Activated naive CD8-positive, alpha-beta T cell treated with anti-CD3 and anti-CD28 coated beads, Interleukin-2, amount 50 U/mL, for 24 hours (primary cell): ENCODE results near the gene DDI2.
"Not testable (repeated sequence)": the region's sequence is repeated elsewhere in the genome, so short reads cannot be mapped to it uniquely, and the experiment has no call there.

Experiments used
- ATAC-seq: fragments of 150-1000 bp; cut with Tn5 transposase; one replicate; pipeline ENCODE4 v1.10.0; 2021
- DNase-seq: peaks from one replicate; pipeline ENCODE4 v3.0.0; 2021
- H3K27ac Mint-ChIP-seq: one replicate; pipeline ENCODE4 v1.8.0; 2021; ENCODE audit warnings: mild to moderate bottlenecking, mixed read lengths
- H3K27me3 Mint-ChIP-seq: one replicate; pipeline ENCODE4 v1.8.0; 2021; ENCODE audit warnings: mixed read lengths
- H3K36me3 Mint-ChIP-seq: one replicate; pipeline ENCODE4 v1.8.0; 2021; ENCODE audit warnings: low read depth, mixed read lengths
- H3K4me1 Mint-ChIP-seq: one replicate; pipeline ENCODE4 v1.8.0; 2021; ENCODE audit warnings: mixed read lengths
- H3K4me3 Mint-ChIP-seq: one replicate; pipeline ENCODE4 v1.8.0; 2021; ENCODE audit warnings: mild to moderate bottlenecking, moderate library complexity, mixed read lengths
- H3K9me3 Mint-ChIP-seq: one replicate; pipeline ENCODE4 v1.8.0; 2021; ENCODE audit warnings: mixed read lengths

DDI2 gene

DNA sequence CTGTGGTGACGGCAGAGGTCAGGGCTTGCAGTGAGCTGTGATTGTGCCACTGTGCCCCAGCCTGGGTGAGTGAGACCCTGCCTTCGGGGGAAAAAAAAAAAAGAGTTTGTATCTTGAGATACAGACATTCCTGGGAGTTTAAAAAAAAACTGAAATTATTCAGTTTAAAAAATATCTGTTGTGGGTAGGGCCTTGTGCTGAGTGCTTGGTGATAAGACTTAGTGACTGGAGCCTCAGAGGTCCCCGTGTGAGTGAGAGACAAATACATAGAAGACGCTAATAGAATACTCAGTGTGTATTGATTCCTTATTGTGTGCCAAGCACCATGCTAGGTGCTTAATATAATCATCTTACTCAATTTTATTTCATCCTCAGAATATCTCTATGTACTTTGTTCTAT lies 22.7 kb downstream of the DDI2 start:
- Mint-ChIP-seq H3K27ac (no peak overlapping the region), H3K4me1 (no peaks in the 10 kb centered on the region), H3K9me3 (no peaks in the 10 kb centered on the region), H3K36me3 (peaks cover 70% of the 10 kb centered on the region), H3K4me3 (no peak overlapping the region), H3K27me3 (no peaks in the 10 kb centered on the region)
- ATAC-seq (no peak), DNase-seq (no peak)

- DNase-seq (no peak), ATAC-seq (no peak)
- peaks cover 71% of the 10 kb centered on the region for H3K36me3 Mint-ChIP-seq
- H3K27me3 Mint-ChIP-seq, result no peaks in the 10 kb centered on the region
- H3K4me3 Mint-ChIP-seq, result no peak overlapping the region
- no peak overlapping the region for H3K27ac Mint-ChIP-seq
- H3K4me1 Mint-ChIP-seq, result no peaks in the 10 kb centered on the region
- no peaks in the 10 kb centered on the region for H3K9me3 Mint-ChIP-seq
Measured at GRCh38 chr1:15640667-15641066, 23.4 kb downstream of the DDI2 start.

DNA sequence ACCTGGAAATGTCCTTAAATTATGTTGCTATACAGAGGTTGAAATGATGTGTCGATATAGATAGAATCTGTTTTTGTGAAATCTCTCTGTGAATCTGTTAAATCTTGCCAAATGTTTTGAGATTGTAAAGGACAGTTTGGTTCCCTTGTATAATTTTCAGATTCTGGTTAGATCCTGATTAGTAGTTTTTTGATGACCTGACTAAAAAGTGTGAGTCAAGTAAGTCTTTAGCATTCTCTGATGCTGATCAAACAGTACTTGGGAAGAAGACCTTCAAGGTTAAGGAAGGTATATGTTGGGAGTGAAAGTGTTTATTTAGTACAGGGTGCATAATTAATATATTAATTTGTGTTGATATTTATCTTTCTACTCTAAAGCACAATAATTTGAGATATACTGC lies 32.7 kb downstream of the DDI2 start:
- Mint-ChIP-seq H3K4me3 (no peak overlapping the region), H3K27me3 (no peaks in the 10 kb centered on the region), H3K4me1 (no peaks in the 10 kb centered on the region), H3K27ac (no peak overlapping the region), H3K9me3 (no peaks in the 10 kb centered on the region), H3K36me3 (peaks cover 63% of the 10 kb centered on the region)
- DNase-seq (no peak), ATAC-seq (no peak)

DNA sequence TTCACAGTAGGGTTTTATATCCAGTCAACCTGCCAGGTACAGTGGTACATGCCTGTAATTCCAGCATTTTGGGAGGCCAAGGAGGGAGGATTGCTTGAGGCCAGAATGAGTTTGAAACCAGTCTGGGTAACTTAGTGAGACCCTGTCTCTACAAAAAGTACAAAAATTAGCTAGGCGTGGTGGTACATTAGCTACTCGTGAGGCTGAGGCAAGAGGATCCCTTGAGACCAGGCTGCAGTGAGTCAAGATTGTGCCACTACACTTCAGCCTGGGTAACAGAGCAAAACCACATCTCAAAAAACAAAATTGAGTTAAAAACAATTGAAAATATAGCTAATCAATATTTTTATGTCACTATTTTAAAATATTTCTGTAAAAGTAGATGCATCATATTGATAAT lies 33.2 kb downstream of the DDI2 start:
- no peaks in the 10 kb centered on the region for H3K27me3 Mint-ChIP-seq
- H3K36me3 Mint-ChIP-seq, result peaks cover 61% of the 10 kb centered on the region
- H3K4me1 Mint-ChIP-seq, result no peaks in the 10 kb centered on the region
- no peak for ATAC-seq
- no peak overlapping the region for H3K27ac Mint-ChIP-seq
- no peak overlapping the region for H3K4me3 Mint-ChIP-seq
- no peak for DNase-seq
- H3K9me3 Mint-ChIP-seq, result no peaks in the 10 kb centered on the region

GRCh38 chr1:15652130-15652529 lies 34.9 kb downstream of the DDI2 start:
- not testable (repeated sequence) for H3K27ac Mint-ChIP-seq, H3K4me1 Mint-ChIP-seq, DNase-seq, H3K4me3 Mint-ChIP-seq, H3K9me3 Mint-ChIP-seq, ATAC-seq, H3K27me3 Mint-ChIP-seq
- peaks cover 62% of the 10 kb centered on the region for H3K36me3 Mint-ChIP-seq

- DNase-seq (no peak), ATAC-seq (no peak)
- Mint-ChIP-seq H3K4me1 (no peaks in the 10 kb centered on the region), H3K4me3 (no peak overlapping the region), H3K9me3 (no peaks in the 10 kb centered on the region), H3K27ac (no peak overlapping the region), H3K27me3 (no peaks in the 10 kb centered on the region), H3K36me3 (peaks cover 55% of the 10 kb centered on the region)
Measured at GRCh38 chr1:15654091-15654690, 36.9 kb downstream of the DDI2 start.

DNA sequence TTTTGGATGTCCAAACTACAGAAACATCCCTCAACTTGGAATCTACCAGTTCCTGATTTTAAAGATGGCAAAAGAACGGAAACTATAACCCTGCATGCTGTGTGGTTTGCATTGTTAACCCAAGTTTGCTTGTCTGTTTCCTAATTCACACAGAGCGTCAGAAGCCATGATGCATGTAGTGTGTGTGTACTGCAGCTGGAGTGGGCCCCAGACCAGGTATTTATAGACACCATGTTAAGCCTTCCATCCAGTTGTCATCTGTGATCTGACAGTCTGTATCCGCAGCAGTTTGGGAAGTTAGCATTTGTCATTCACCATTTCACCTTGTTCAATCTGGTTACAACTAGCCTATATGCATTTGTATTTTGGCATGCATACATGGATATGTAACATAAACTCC lies 39.2 kb downstream of the DDI2 start:
- Mint-ChIP-seq H3K4me3 (no peak overlapping the region), H3K9me3 (no peaks in the 10 kb centered on the region), H3K27ac (no peak overlapping the region), H3K27me3 (no peaks in the 10 kb centered on the region), H3K4me1 (no peaks in the 10 kb centered on the region), H3K36me3 (peaks cover 60% of the 10 kb centered on the region)
- ATAC-seq (no peak), DNase-seq (no peak)

GRCh38 chr1:15657021-15657420 lies 39.8 kb downstream of the DDI2 start:
- Mint-ChIP-seq H3K4me3 (no peak overlapping the region), H3K9me3 (no peaks in the 10 kb centered on the region), H3K4me1 (no peaks in the 10 kb centered on the region), H3K36me3 (peaks cover 59% of the 10 kb centered on the region), H3K27ac (no peak overlapping the region), H3K27me3 (no peaks in the 10 kb centered on the region)
- DNase-seq (no peak), ATAC-seq (no peak)

- no peak overlapping the region for H3K27ac Mint-ChIP-seq
- no peaks in the 10 kb centered on the region for H3K9me3 Mint-ChIP-seq
- no peak for DNase-seq
- H3K27me3 Mint-ChIP-seq, result no peaks in the 10 kb centered on the region
- H3K4me1 Mint-ChIP-seq, result no peaks in the 10 kb centered on the region
- ATAC-seq, result no peak
- peaks cover 56% of the 10 kb centered on the region for H3K36me3 Mint-ChIP-seq
- H3K4me3 Mint-ChIP-seq, result no peak overlapping the region
Measured at GRCh38 chr1:15660151-15660550, 42.9 kb downstream of the DDI2 start.

DNA sequence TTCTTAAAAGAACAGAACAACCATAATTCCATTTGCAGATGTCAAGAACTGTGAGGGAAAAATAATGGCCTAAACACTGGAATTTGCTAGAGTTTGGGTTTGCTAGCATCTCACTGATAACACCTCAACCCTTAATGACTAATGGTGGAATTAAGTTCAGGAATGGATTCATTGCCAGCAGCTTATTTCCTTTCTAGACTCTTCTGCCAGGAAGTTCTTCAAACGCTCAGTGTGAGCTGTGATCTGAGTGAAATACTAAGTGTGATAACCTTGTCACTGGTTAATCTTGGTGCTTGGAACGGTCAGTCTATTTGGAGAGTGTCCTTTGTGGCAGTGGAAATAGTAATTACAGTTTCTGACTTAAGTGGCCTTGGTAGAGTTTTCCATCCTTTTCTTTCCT lies 45.2 kb downstream of the DDI2 start:
- H3K4me1 Mint-ChIP-seq, result no peaks in the 10 kb centered on the region
- no peak overlapping the region for H3K27ac Mint-ChIP-seq
- no peaks in the 10 kb centered on the region for H3K27me3 Mint-ChIP-seq

GRCh38 chr1:15663925-15664324 lies 46.7 kb downstream of the DDI2 start:
- Mint-ChIP-seq H3K4me3 (no peak overlapping the region), H3K36me3 (peaks cover 41% of the 10 kb centered on the region)
- ATAC-seq, result no peak

More for the DNA sequence above, 45.2 kb downstream of the DDI2 start:
- H3K9me3 Mint-ChIP-seq, result no peaks in the 10 kb centered on the region
- DNase-seq, result no peak
- H3K4me3 Mint-ChIP-seq, result no peak overlapping the region
- peaks cover 45% of the 10 kb centered on the region for H3K36me3 Mint-ChIP-seq
- ATAC-seq, result no peak

DNA sequence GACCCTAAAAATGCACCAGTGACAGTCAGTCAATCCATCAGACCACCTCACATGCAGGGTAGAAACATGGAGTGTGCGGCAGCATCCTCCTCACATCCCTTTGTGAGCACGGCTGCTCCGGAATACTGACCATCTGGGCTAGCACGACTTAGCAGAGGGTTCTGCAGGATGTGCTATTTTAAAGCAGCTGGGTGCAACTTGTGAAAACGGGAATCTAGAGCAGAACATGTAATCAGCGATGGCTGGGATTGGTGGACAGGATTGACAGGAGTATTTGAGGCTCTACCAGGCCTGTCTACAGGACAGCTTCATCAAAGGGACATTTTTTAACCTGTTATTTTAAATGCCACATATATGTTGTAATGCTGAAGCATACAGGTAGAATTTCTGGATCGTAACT lies 50.1 kb downstream of the DDI2 start:
- no peaks in the 10 kb centered on the region for H3K4me1 Mint-ChIP-seq
- no peak overlapping the region for H3K27ac Mint-ChIP-seq
- H3K9me3 Mint-ChIP-seq, result no peaks in the 10 kb centered on the region
- DNase-seq (no peak), ATAC-seq (no peak)
- peaks cover 10% of the 10 kb centered on the region for H3K36me3 Mint-ChIP-seq
- no peaks in the 10 kb centered on the region for H3K27me3 Mint-ChIP-seq
- H3K4me3 Mint-ChIP-seq, result no peak overlapping the region

More at GRCh38 chr1:15663925-15664324, 46.7 kb downstream of the DDI2 start:
- DNase-seq, result no peak
- Mint-ChIP-seq H3K4me1 (no peaks in the 10 kb centered on the region), H3K27me3 (no peaks in the 10 kb centered on the region), H3K27ac (no peak overlapping the region), H3K9me3 (no peaks in the 10 kb centered on the region)

DNA sequence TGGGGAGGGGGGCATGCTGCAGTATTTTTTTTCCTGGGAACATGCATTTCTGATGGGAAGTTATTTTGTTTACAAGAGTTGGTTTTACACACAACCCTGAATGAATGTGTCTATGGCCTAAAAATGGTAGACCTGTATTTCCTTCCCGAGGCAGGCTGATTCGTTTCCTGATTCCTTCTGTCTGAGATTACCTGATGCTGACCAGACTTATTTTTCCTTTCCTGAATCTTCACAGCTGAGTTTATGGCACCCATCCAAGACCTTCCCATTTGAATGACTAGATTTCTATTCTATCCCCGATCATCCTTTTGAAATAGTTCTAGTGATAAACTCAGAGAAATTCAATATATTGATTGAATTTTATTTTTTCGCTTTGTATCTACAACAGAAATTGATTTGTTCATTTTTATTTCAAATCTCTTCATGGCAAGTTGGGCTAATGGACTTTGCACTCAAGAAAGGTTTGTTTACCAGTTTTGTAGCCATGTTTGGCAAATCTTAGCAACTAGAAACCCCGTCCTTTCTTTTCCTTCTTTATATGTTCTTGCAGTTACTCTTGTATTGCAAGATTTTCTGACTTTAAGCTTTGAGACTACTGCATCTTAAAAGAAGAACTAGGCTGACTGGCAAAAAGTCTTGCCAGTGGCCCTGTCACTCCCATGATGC lies 51.0 kb downstream of the DDI2 start:
- DNase-seq (no peak), ATAC-seq (no peak)
- no peaks in the 10 kb centered on the region for H3K27me3 Mint-ChIP-seq
- peaks cover 3% of the 10 kb centered on the region for H3K36me3 Mint-ChIP-seq
- H3K4me3 Mint-ChIP-seq, result no peak overlapping the region
- H3K27ac Mint-ChIP-seq, result no peak overlapping the region
- H3K9me3 Mint-ChIP-seq, result no peaks in the 10 kb centered on the region
- H3K4me1 Mint-ChIP-seq, result no peaks in the 10 kb centered on the region

- no peak overlapping the region for H3K27ac Mint-ChIP-seq
- H3K9me3 Mint-ChIP-seq, result no peaks in the 10 kb centered on the region
- no peak for ATAC-seq
- no peaks in the 10 kb centered on the region for H3K36me3 Mint-ChIP-seq
- no peak for DNase-seq
- H3K4me3 Mint-ChIP-seq, result no peak overlapping the region
- no peaks in the 10 kb centered on the region for H3K27me3 Mint-ChIP-seq
- no peaks in the 10 kb centered on the region for H3K4me1 Mint-ChIP-seq
Measured at GRCh38 chr1:15669074-15669473, 51.8 kb downstream of the DDI2 start.

DNA sequence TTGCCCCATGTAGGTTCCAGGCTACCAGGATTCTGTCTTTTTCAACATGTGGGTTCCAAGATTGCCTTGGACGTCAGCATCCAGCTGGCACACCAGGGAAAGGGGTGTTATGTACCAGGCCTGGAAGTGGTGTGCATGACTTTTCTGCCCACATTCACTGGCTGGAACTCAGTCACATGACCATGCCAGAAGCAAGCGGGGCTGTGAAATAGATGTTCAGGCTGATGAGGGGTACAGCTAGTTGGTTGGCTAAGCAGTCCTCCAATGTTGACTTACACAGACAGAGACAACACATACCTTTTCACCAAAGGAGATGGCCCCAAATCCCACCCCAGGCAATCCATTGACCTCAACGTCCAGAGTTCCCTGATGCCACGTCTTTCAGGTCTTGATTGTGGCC lies 52.6 kb downstream of the DDI2 start:
- no peak for DNase-seq
- Mint-ChIP-seq H3K4me1 (no peaks in the 10 kb centered on the region), H3K36me3 (no peaks in the 10 kb centered on the region), H3K27me3 (no peaks in the 10 kb centered on the region), H3K4me3 (no peak overlapping the region), H3K27ac (no peak overlapping the region), H3K9me3 (no peaks in the 10 kb centered on the region)
- ATAC-seq, result no peak

DNA sequence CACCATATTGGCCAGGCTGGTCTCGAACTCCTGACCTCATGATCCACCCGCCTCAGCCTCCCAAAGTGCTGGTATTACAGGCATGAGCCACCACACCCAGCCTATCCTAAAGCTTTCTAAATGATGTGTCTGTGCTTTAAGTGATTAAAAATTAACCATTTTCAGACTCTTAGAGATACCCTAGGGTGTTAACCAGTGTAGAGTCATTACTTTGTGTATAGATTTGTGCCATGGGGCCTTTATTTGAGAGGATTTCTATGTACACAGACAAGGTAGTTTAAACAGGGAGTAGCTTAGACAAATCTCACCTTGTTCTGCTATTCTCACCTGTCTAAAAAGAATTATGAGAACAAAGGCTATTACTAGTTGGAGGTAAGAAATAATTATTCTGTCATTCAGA lies 54.2 kb downstream of the DDI2 start:
- no peak for DNase-seq
- Mint-ChIP-seq H3K4me3 (no peak overlapping the region), H3K27me3 (no peaks in the 10 kb centered on the region), H3K36me3 (no peaks in the 10 kb centered on the region), H3K9me3 (no peaks in the 10 kb centered on the region), H3K27ac (no peak overlapping the region), H3K4me1 (no peaks in the 10 kb centered on the region)
- ATAC-seq, result no peak
